Measurements from ENCODE around the gene PRRX2. TPM values are rescaled to one million over a fixed set of nuclear protein-coding genes. Genes with fewer than 3 reads are reported as not detected.

The PRRX2 gene
- polyA plus RNA-seq, 1 donor (not counting 4 experiments of a cell fraction or from before 2014, with no cell fraction given): not detected

- DNase-seq (ENCODE audit: low read depth, low spot score): no peak
Observed at GRCh38 chr9:129757045-129757444, 91.6 kb downstream of the PRRX2 start.

GRCh38 chr9:129759319-129759718 lies 93.9 kb downstream of the PRRX2 start:
- no peak for TF ChIP-seq CTCF (optimal IDR thresholded peaks at IDR 0.05 in 1 of 3, IDR thresholded peaks at IDR 0.05 in 1 of 3, conservative IDR thresholded peaks at IDR 0.05 in 1 of 3; ENCODE audit: extremely low read depth in 1 of 3, insufficient read depth in 2 of 3, low read length in 3 of 3)
- no peak for TF ChIP-seq EZH2 (IDR thresholded peaks at IDR 0.05; ENCODE audit: low read length)
- Histone ChIP-seq H3K4me2 (ENCODE audit: control insufficient read depth, extremely low read depth, insufficient read depth, low read depth, low read length) (no peak overlapping the region), H3K27ac (ENCODE audit: control insufficient read depth, insufficient read depth, low read length) (no peak overlapping the region), H3K9me3 (ENCODE audit: control insufficient read depth, low read depth, low read length) (no peaks in the 10 kb centered on the region), H3K9me1 (ENCODE audit: control insufficient read depth, extremely low read depth, insufficient read depth, low read length) (no peaks in the 10 kb centered on the region), H3K79me2 (ENCODE audit: control insufficient read depth, insufficient read depth, low read length) (no peaks in the 10 kb centered on the region), H3K36me3 (ENCODE audit: control insufficient read depth in 2 of 2, extremely low read depth in 1 of 2, insufficient read depth in 2 of 2, low read length in 2 of 2) (no peaks in the 10 kb centered on the region), H3K27me3 (ENCODE audit: control insufficient read depth, extremely low read depth, insufficient read depth, low read length) (no peaks in the 10 kb centered on the region), H4K20me1 (ENCODE audit: control insufficient read depth, extremely low read depth, insufficient read depth, low read length) (no peaks in the 10 kb centered on the region), H3K4me1 (ENCODE audit: control insufficient read depth, extremely low read depth, insufficient read depth, low read length) (peaks cover 14% of the 10 kb centered on the region), H2AFZ (ENCODE audit: control insufficient read depth, low read length) (no peak overlapping the region), H3K4me3 (ENCODE audit: control insufficient read depth in 2 of 3, extremely low read depth in 1 of 3, insufficient read depth in 2 of 3, low read depth in 1 of 3, low read length in 3 of 3) (no peak overlapping the region), H3K9ac (ENCODE audit: control insufficient read depth, extremely low read depth, insufficient read depth, low read length) (no peak overlapping the region)
- FAIRE-seq (no peak), DNase-seq (ENCODE audit: low read depth, low spot score) (no peak)
- dilution Hi-C loops (cut with MboI; ENCODE audit: extremely low pct_ligation_motif_present, low sequenced_read_pairs): no loop called here

More at GRCh38 chr9:129757045-129757444, 91.6 kb downstream of the PRRX2 start:
- Histone ChIP-seq H3K79me2 (ENCODE audit: control insufficient read depth, insufficient read depth, low read length) (no peaks in the 10 kb centered on the region), H4K20me1 (ENCODE audit: control insufficient read depth, extremely low read depth, insufficient read depth, low read length) (no peaks in the 10 kb centered on the region), H3K4me3 (ENCODE audit: control insufficient read depth in 2 of 3, extremely low read depth in 1 of 3, insufficient read depth in 2 of 3, low read depth in 1 of 3, low read length in 3 of 3) (no peak overlapping the region), H3K4me1 (ENCODE audit: control insufficient read depth, extremely low read depth, insufficient read depth, low read length) (peaks cover 17% of the 10 kb centered on the region), H3K9me1 (ENCODE audit: control insufficient read depth, extremely low read depth, insufficient read depth, low read length) (no peaks in the 10 kb centered on the region), H3K9me3 (ENCODE audit: control insufficient read depth, low read depth, low read length) (no peaks in the 10 kb centered on the region), H3K27me3 (ENCODE audit: control insufficient read depth, extremely low read depth, insufficient read depth, low read length) (no peaks in the 10 kb centered on the region), H3K4me2 (ENCODE audit: control insufficient read depth, extremely low read depth, insufficient read depth, low read depth, low read length) (no peak overlapping the region), H3K9ac (ENCODE audit: control insufficient read depth, extremely low read depth, insufficient read depth, low read length) (no peak overlapping the region), H2AFZ (ENCODE audit: control insufficient read depth, low read length) (no peak overlapping the region), H3K36me3 (ENCODE audit: control insufficient read depth in 2 of 2, extremely low read depth in 1 of 2, insufficient read depth in 2 of 2, low read length in 2 of 2) (no peaks in the 10 kb centered on the region), H3K27ac (ENCODE audit: control insufficient read depth, insufficient read depth, low read length) (no peak overlapping the region)
- no peak for FAIRE-seq
- no peak for TF ChIP-seq EZH2 (IDR thresholded peaks at IDR 0.05; ENCODE audit: low read length)
- TF ChIP-seq CTCF (optimal IDR thresholded peaks at IDR 0.05 in 1 of 3, IDR thresholded peaks at IDR 0.05 in 1 of 3, conservative IDR thresholded peaks at IDR 0.05 in 1 of 3; ENCODE audit: extremely low read depth in 1 of 3, insufficient read depth in 2 of 3, low read length in 3 of 3): no peak
- dilution Hi-C loops (cut with MboI; ENCODE audit: extremely low pct_ligation_motif_present, low sequenced_read_pairs): no loop called here
